Nephron (organoid): Measurements from ENCODE around the gene TMEM135.
A peak's percentile ranks its signal among the peaks of the same experiment; 100 is the strongest.

ENCODE experiments used
- H3K27ac Mint-ChIP-seq, 3 experiments: 2 replicates each; pipeline ENCODE4 v1.8.0; 2020; ENCODE audit warnings: mixed read lengths in 3 of 3, mild to moderate bottlenecking in 2 of 3, moderate library complexity in 1 of 3
- H3K27me3 Mint-ChIP-seq: 2 replicates; pipeline ENCODE4 v1.8.0; 2021; ENCODE audit warnings: low read depth, mild to moderate bottlenecking, moderate library complexity, mixed read lengths
- H3K36me3 Mint-ChIP-seq: 2 replicates; pipeline ENCODE4 v1.8.0; 2020; ENCODE audit warnings: low read depth, mixed read lengths
- H3K4me1 Mint-ChIP-seq: 2 replicates; pipeline ENCODE4 v1.8.0; 2020; ENCODE audit warnings: mixed read lengths
- H3K4me3 Mint-ChIP-seq, 3 experiments: 2 replicates each; pipeline ENCODE4 v1.8.0; 2020; ENCODE audit warnings: mild to moderate bottlenecking in 3 of 3, mixed read lengths in 3 of 3, moderate library complexity in 2 of 3
- H3K9me3 Mint-ChIP-seq: 2 replicates; pipeline ENCODE4 v1.8.0; 2020; ENCODE audit warnings: mixed read lengths
- CTCF ChIP-seq, 3 experiments: fragments of 200-600 bp; sonication (generic); IDR thresholded peaks; one replicate each; pipeline ENCODE4 v1.5.0; 2021; ENCODE audit warnings: antibody characterized with exemption in 3 of 3; ENCODE audit not compliant: unreplicated experiment in 3 of 3

TMEM135 gene

DNA sequence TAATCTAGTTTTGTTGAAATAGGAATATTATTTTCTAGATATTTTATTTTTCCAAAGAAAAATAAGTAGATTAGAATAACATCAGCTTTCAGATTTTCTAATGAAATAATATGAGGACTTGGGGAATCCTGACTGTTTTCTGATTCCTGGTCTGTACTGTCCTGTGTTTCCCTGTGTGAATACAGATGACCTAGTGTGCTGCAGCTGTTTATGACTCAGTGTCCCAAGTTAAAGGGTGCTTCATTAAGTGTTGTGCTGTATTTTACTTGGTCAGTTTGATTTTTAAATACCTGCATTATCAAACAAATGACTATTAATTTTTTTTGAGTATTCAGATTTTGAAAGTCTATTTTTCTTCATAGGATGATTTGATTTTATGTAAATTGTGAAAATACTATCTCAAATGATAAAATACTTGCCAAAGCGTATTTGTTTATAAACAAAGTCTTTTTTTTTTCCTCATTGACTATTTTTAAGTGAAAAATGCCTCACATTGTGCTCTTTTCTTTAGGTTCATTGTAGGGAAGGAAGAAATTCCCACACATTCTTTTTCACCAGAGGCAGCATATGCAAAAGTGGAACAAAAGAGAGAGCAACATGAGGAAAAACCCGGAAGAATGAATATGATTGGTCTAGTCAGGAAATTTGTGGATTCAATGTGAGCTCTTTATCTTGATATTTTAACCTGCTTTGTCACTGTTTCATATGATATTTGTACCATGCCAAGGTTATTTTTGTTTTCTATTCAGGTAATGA is 264.2 kb downstream of the TMEM135 start:
- Mint-ChIP-seq H3K9me3 (no peaks in the 10 kb centered on the region), H3K4me3 (no peak overlapping the region), H3K36me3 (peaks cover 10% of the 10 kb centered on the region), H3K27ac (peak overlapping the region; percentile 50 to 89 (median 81)), H3K27me3 (no peaks in the 10 kb centered on the region), H3K4me1 (peaks cover 61% of the 10 kb centered on the region)
- TF ChIP-seq CTCF (IDR thresholded peaks at IDR 0.05; ENCODE audit: unreplicated experiment in 3 of 3): no peak

DNA sequence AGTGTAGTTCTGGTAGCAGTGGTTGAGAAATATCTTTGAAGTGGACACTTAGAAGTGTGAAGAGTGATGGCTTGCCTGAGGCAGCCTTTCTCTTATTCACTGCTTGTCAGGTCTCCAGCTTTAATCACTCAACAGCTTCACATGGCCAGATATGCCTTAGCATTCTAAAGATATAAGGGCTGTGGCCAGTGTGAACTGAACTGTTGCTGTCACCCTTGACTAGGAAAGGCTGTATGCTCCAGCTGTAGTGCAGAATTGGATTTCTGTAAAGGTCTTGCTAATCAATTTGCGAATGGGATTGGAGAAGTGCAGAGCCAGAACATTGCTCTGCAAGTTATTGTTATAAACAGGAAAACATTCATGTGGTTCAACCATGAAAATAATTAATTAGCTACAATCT is 266.7 kb downstream of the TMEM135 start:
- H3K4me3 Mint-ChIP-seq: no peak overlapping the region
- H3K9me3 Mint-ChIP-seq: no peaks in the 10 kb centered on the region
- no peak for TF ChIP-seq CTCF (IDR thresholded peaks at IDR 0.05; ENCODE audit: unreplicated experiment in 3 of 3)
- peak overlapping the region; percentile 78 to 81 (median 81) for H3K27ac Mint-ChIP-seq
- peaks cover 19% of the 10 kb centered on the region for H3K36me3 Mint-ChIP-seq
- H3K27me3 Mint-ChIP-seq: no peaks in the 10 kb centered on the region
- H3K4me1 Mint-ChIP-seq: peaks cover 56% of the 10 kb centered on the region

- Mint-ChIP-seq H3K27ac (peak overlapping the region in 2 of 3 experiments; percentile 35 to 78), H3K4me3 (no peak overlapping the region), H3K9me3 (no peaks in the 10 kb centered on the region), H3K4me1 (peaks cover 48% of the 10 kb centered on the region), H3K27me3 (no peaks in the 10 kb centered on the region), H3K36me3 (peaks cover 25% of the 10 kb centered on the region)
- no peak for TF ChIP-seq CTCF (IDR thresholded peaks at IDR 0.05; ENCODE audit: unreplicated experiment in 3 of 3)
Measured at GRCh38 chr11:87306262-87306851, 268.6 kb downstream of the TMEM135 start.

DNA sequence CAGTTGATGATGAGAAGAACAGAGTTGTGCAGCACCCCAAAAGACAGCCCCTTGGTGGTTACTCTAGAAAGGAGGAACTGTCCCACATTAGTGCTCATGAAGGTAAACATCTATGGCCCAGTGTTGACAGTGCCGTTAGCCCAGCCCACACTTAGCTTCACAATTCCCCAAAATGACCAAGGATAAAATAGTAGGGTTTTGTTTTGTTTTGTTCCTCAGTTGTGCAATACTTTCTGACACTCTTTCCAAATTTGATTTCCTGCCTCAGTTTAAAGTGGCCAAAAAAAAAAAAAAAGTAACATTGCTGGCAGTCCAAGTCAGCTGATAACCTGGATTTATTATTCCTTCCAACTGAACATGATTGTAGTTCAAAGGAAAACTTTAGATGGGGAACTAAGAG is 269.4 kb downstream of the TMEM135 start:
- Mint-ChIP-seq H3K4me3 (no peak overlapping the region), H3K9me3 (no peaks in the 10 kb centered on the region), H3K27ac (peak overlapping the region; percentile 35 to 78 (median 58)), H3K4me1 (peaks cover 48% of the 10 kb centered on the region), H3K36me3 (peaks cover 25% of the 10 kb centered on the region), H3K27me3 (no peaks in the 10 kb centered on the region)
- TF ChIP-seq CTCF (IDR thresholded peaks at IDR 0.05; ENCODE audit: unreplicated experiment in 3 of 3): no peak

DNA sequence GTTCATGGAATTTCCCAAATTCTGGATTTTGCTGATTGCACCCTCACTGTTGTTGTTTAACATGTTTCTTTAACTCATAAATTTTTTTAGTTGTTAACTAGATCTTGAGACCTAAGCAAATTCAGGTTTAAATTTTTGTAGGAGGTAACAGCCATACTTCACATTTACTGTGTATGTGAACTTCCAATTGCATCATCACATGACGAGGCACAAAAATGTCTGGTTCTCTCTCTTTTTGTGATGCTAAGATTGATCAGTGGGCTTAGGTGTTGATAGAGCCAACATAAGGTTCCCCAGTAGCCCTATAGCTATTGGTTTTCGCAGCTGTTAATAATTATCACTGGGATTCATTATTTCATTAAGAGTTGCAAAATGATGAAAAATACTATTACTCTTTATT is 277.5 kb downstream of the TMEM135 start:
- Mint-ChIP-seq H3K27me3 (no peaks in the 10 kb centered on the region), H3K9me3 (no peaks in the 10 kb centered on the region), H3K4me1 (peaks cover 52% of the 10 kb centered on the region), H3K27ac (peak overlapping the region; percentile 37 to 90 (median 37)), H3K4me3 (no peak overlapping the region), H3K36me3 (peaks cover 10% of the 10 kb centered on the region)
- TF ChIP-seq CTCF (IDR thresholded peaks at IDR 0.05; ENCODE audit: unreplicated experiment in 3 of 3): no peak

DNA sequence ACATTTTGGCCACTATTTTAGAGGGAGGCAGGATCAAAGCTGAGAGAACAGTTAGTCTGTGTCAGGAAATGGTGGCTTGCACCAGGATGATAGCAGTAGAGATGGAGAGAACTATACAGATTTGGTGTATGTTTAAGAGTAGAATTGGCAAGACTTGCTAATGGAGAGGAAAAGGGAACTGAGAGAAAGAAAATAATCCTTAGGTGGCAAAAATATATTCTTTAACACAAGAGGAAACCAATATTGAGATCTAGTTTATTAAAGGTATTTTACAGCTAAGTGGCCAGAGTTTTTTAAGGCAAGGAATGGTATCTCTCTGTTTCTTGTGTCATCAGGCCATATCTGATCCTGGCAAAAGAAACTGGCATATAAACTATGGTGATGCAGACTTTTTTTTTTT is 278.8 kb downstream of the TMEM135 start:
- Mint-ChIP-seq H3K4me3 (no peak overlapping the region), H3K9me3 (no peaks in the 10 kb centered on the region), H3K4me1 (peaks cover 54% of the 10 kb centered on the region), H3K36me3 (peaks cover 16% of the 10 kb centered on the region), H3K27ac (peak overlapping the region; percentile 67 to 90 (median 85)), H3K27me3 (no peaks in the 10 kb centered on the region)
- TF ChIP-seq CTCF (IDR thresholded peaks at IDR 0.05; ENCODE audit: unreplicated experiment in 3 of 3): no peak
